Parathyroid adenoma (tissue), 2 donors: ENCODE data around the gene CHDH.

Source experiments
- H2AFZ ChIP-seq: fragments of 300-600 bp; sonication (generic); one replicate; pipeline ENCODE4 v1.7.0; 2017; ENCODE audit warnings: antibody characterized with exemption, mild to moderate bottlenecking
- H3K27ac ChIP-seq: fragments of 300-600 bp; sonication (generic); one replicate; pipeline ENCODE4 v1.7.0; 2017
- H3K27me3 ChIP-seq: fragments of 300-600 bp; sonication (generic); one replicate; pipeline ENCODE4 v1.7.0; 2017; ENCODE audit warnings: low read length; ENCODE audit not compliant: control insufficient read depth, insufficient read depth
- H3K36me3 ChIP-seq: fragments of 300-600 bp; sonication (generic); one replicate; pipeline ENCODE4 v1.7.0; 2017; ENCODE audit warnings: low read length; ENCODE audit not compliant: control insufficient read depth, insufficient read depth
- H3K4me1 ChIP-seq: fragments of 300-600 bp; sonication (generic); one replicate; pipeline ENCODE4 v1.7.0; 2017; ENCODE audit warnings: control low read depth
- H3K4me2 ChIP-seq: fragments of 300-600 bp; sonication (generic); one replicate; pipeline ENCODE4 v1.7.0; 2017; ENCODE audit warnings: low read length
- H3K4me3 ChIP-seq: fragments of 300-600 bp; sonication (generic); one replicate; pipeline ENCODE4 v1.7.0; 2017; ENCODE audit warnings: low read depth, low read length
- H3K79me2 ChIP-seq: fragments of 300-600 bp; sonication (generic); one replicate; pipeline ENCODE4 v1.7.0; 2017; ENCODE audit warnings: control low read depth
- H3K9ac ChIP-seq: fragments of 300-600 bp; sonication (generic); one replicate; pipeline ENCODE4 v1.7.0; 2017; ENCODE audit warnings: mild to moderate bottlenecking
- H3K9me3 ChIP-seq: fragments of 300-600 bp; sonication (generic); one replicate; pipeline ENCODE4 v1.7.0; 2017; ENCODE audit warnings: low read length; ENCODE audit not compliant: control insufficient read depth
- TF ChIP-seq, protein P1 (sequence below): fragments of 300-600 bp; sonication (generic); IDR thresholded peaks from one replicate; pipeline ENCODE4 v1.7.0; 2017; ENCODE audit warnings: antibody characterized with exemption, mild to moderate bottlenecking
- donor health status: primary hyperparathyroidism.

Gene CHDH

DNA sequence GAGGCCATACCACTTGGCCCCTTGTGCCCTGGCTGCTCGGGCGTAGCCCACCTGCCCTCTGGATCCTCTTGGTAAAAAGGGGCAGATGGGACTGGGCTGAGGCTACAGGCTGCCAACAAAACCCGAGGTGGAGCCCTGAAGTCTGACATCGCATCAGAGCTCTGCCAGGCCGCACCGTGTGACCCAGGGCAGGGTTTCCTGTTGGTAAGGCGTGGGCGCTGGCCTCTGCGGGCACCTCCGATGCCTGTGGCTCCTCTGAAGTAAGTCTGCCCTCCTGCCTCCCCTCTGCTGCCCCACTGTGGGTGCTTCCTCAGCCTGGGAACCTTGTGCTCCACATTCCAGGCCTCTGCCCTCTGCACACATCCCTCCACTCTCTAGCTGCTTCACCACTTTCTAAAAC, 8.9 kb downstream of the CHDH start:
- Histone ChIP-seq H3K4me1 (no peaks in the 10 kb centered on the region), H2AFZ (no peak overlapping the region), H3K27ac (no peak overlapping the region), H3K9ac (no peak overlapping the region), H3K4me3 (no peak overlapping the region), H3K9me3 (no peaks in the 10 kb centered on the region), H3K4me2 (no peak overlapping the region), H3K36me3 (no peaks in the 10 kb centered on the region), H3K79me2 (peaks cover 6% of the 10 kb centered on the region), H3K27me3 (no peaks in the 10 kb centered on the region)
- TF ChIP-seq, protein P1, sequence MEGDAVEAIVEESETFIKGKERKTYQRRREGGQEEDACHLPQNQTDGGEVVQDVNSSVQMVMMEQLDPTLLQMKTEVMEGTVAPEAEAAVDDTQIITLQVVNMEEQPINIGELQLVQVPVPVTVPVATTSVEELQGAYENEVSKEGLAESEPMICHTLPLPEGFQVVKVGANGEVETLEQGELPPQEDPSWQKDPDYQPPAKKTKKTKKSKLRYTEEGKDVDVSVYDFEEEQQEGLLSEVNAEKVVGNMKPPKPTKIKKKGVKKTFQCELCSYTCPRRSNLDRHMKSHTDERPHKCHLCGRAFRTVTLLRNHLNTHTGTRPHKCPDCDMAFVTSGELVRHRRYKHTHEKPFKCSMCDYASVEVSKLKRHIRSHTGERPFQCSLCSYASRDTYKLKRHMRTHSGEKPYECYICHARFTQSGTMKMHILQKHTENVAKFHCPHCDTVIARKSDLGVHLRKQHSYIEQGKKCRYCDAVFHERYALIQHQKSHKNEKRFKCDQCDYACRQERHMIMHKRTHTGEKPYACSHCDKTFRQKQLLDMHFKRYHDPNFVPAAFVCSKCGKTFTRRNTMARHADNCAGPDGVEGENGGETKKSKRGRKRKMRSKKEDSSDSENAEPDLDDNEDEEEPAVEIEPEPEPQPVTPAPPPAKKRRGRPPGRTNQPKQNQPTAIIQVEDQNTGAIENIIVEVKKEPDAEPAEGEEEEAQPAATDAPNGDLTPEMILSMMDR, result no peak

DNA sequence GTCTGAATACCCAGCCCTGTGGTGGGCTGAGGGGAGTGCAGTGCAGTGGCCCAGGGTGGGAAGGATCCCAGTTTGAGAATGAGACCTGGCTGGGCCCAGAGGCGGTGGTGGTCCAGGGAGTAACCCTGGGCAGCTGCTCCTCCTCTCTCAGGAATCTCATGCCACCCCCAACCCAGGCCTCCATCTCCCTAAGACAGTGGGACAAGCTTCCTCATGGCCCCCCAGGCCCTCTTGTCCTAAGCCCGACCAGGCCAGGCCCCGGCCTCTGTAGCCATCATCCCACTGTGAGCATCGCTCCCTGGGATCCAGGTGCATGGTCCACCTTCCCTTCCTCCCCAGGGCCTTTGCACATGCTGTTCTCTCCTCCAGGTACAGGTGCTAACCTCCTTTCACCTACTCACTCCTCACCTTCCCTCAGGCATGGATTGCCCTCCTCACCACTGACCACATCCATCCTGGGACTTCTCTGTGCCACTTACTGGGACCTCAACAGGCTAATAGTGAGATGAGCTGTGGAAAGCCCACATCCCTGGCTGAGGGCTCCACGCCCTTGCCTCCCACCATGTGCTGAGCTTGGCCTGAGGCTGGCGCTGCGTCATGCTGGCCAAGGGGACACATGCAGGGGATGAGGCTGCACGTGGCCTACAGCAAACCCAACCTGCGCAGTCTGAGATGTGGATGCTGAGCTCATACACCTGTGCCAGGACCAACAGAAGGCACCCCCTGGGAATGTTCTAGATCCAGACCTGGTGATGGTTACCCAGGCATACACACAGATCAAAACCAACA, 9.9 kb downstream of the CHDH start:
- Histone ChIP-seq H3K4me1 (no peaks in the 10 kb centered on the region), H3K27me3 (no peaks in the 10 kb centered on the region), H3K4me3 (no peak overlapping the region), H3K9me3 (no peaks in the 10 kb centered on the region), H3K4me2 (no peak overlapping the region), H3K27ac (no peak overlapping the region), H2AFZ (no peak overlapping the region), H3K79me2 (peaks cover 6% of the 10 kb centered on the region), H3K36me3 (no peaks in the 10 kb centered on the region), H3K9ac (no peak overlapping the region)
- TF ChIP-seq, protein P1, result no peak

DNA sequence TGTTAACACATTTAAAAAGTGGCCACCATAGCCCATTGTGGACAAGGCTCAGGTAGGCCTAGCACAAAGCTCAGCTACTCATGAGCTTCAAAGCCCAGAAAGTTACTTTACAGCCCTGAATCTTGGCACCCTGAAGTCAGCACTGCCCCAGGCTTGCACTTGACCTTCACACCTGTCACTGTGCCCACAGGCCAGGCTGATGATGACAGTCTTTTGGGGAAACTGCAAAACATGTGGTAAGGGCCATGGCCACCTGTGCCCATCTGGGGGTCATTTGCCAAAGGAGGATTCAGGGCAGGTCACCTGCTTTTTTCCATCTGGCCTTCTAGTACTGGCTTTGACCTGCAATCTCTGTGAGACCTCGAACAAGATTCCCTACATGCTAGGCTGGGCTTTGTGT, 11.0 kb downstream of the CHDH start:
- no peak overlapping the region for H3K27ac ChIP-seq
- H3K9me3 ChIP-seq, result no peaks in the 10 kb centered on the region
- H3K36me3 ChIP-seq, result no peaks in the 10 kb centered on the region
- H3K4me3 ChIP-seq, result no peak overlapping the region
- H2AFZ ChIP-seq, result no peak overlapping the region
- no peak overlapping the region for H3K9ac ChIP-seq
- TF ChIP-seq, protein P1, result no peak
- no peak overlapping the region for H3K4me2 ChIP-seq
- no peaks in the 10 kb centered on the region for H3K4me1 ChIP-seq
- H3K27me3 ChIP-seq, result no peaks in the 10 kb centered on the region
- peaks cover 6% of the 10 kb centered on the region for H3K79me2 ChIP-seq

GRCh38 chr3:53834429-53835095, 11.7 kb downstream of the CHDH start:
- Histone ChIP-seq H3K4me2 (no peak overlapping the region), H3K27me3 (no peaks in the 10 kb centered on the region), H3K79me2 (peaks cover 6% of the 10 kb centered on the region), H3K4me1 (no peaks in the 10 kb centered on the region), H3K9ac (no peak overlapping the region), H3K4me3 (no peak overlapping the region), H3K9me3 (no peaks in the 10 kb centered on the region), H3K36me3 (no peaks in the 10 kb centered on the region), H2AFZ (no peak overlapping the region), H3K27ac (no peak overlapping the region)
- TF ChIP-seq, protein P1, result no peak
